Thymus (tissue), 11 donors: ENCODE measurements around the gene MEGF11. TPM values are rescaled to one million over a fixed set of nuclear protein-coding genes. Genes with fewer than 3 reads are reported as not detected.

Experiments
- DNase-seq, 9 donors: peaks; one replicate each; pipeline ENCODE4 v3.0.0-alpha.2; 2013; ENCODE audit warnings: low spot score in 9 of 9, low read depth in 6 of 9, missing footprints in 1 of 9
- H3K27ac ChIP-seq, 2 donors: one replicate each; pipeline ENCODE4 v1.5.1; 2013; ENCODE audit warnings: control low read depth in 1 of 2, low read depth in 1 of 2, low read length in 1 of 2, mild to moderate bottlenecking in 1 of 2, moderate library complexity in 1 of 2
- H3K27me3 ChIP-seq, 2 donors: one replicate each; pipeline ENCODE4 v1.5.1; 2013; ENCODE audit warnings: low read length in 1 of 2; ENCODE audit not compliant: control insufficient read depth in 2 of 2, insufficient read depth in 1 of 2
- H3K36me3 ChIP-seq, 2 donors: one replicate each; pipeline ENCODE4 v1.5.1; 2013; ENCODE audit warnings: low read length in 1 of 2, mild to moderate bottlenecking in 1 of 2, moderate library complexity in 1 of 2; ENCODE audit not compliant: control insufficient read depth in 2 of 2, insufficient read depth in 2 of 2
- H3K4me1 ChIP-seq, 2 donors: one replicate each; pipeline ENCODE4 v1.5.1; 2013; ENCODE audit warnings: low read length in 2 of 2; ENCODE audit not compliant: control insufficient read depth in 2 of 2, insufficient read depth in 2 of 2
- H3K4me3 ChIP-seq, 2 donors: one replicate each; pipeline ENCODE4 v1.5.1; 2013; ENCODE audit warnings: low read length in 2 of 2, control low read depth in 1 of 2, mild to moderate bottlenecking in 1 of 2
- H3K9me3 ChIP-seq, 2 donors: one replicate each; pipeline ENCODE4 v1.5.1; 2013; ENCODE audit warnings: low read length in 1 of 2, mild to moderate bottlenecking in 1 of 2; ENCODE audit not compliant: control insufficient read depth in 2 of 2, insufficient read depth in 1 of 2
- WGBS: extraction: QIAGEN DNeasy Blood & Tissue Kit; methylation state at CpG from one replicate; pipeline ENCODE4 v1.1.7; 2013; 5-methylcytosine and 5-hydroxymethylcytosine counted together
- polyA plus RNA-seq: library from polyadenylated mRNA; stranded (reverse); fragments of 200-250 nt; gene quantifications from one replicate; pipeline ENCODE4 v1.2.3, GENCODE V29; 2013
- total RNA-seq: library from RNA; stranded (reverse); fragments of 120-200 nt; gene quantifications from one replicate; pipeline ENCODE4 v1.2.4, GENCODE V29; 2013
- donor health status: healthy.

MEGF11 gene
- total and polyA plus RNA-seq, 2 donors = 0.28 to 0.66 TPM

DNA sequence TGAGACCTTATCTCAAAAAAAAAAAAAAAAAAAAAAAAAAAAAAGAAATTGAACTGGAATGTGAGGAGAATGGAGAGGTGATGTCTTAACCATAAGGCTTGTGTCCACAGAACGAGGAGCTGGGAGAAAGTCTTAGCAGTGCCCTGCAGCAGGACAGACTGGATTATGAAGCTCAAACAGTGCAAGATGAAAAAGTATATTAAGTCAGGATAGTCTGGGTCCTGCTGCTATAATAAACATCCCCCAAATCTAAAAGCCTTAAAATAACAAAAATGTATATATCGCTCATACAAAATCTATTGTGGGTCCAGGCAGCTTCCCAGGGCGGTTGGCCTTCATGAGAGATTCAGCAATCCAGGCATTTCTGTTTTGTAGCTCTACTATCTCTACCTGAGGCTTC, 208.7 kb downstream of the MEGF11 start:
- H3K27me3 ChIP-seq = peaks cover 0 to 20% of the 10 kb centered on the region in 2 donors
- 95% methylated on average over 3 of the region's 3 CpGs for WGBS
- no peaks in the 10 kb centered on the region for H3K9me3 ChIP-seq
- no peaks in the 10 kb centered on the region for H3K4me1 ChIP-seq
- H3K27ac ChIP-seq = no peak overlapping the region
- no peak overlapping the region for H3K4me3 ChIP-seq
- no peaks in the 10 kb centered on the region for H3K36me3 ChIP-seq
- no peak for DNase-seq

- H3K4me1 ChIP-seq = no peaks in the 10 kb centered on the region
- no peaks in the 10 kb centered on the region for H3K36me3 ChIP-seq
- no peaks in the 10 kb centered on the region for H3K9me3 ChIP-seq
- no peak overlapping the region for H3K27ac ChIP-seq
- H3K4me3 ChIP-seq = no peak overlapping the region
- 71% methylated on average over 8 of the region's 8 CpGs for WGBS
- DNase-seq = no peak
- H3K27me3 ChIP-seq = peaks cover 0 to 32% of the 10 kb centered on the region in 2 donors
Observed at GRCh38 chr15:66043264-66043663, 210.3 kb downstream of the MEGF11 start.

DNA sequence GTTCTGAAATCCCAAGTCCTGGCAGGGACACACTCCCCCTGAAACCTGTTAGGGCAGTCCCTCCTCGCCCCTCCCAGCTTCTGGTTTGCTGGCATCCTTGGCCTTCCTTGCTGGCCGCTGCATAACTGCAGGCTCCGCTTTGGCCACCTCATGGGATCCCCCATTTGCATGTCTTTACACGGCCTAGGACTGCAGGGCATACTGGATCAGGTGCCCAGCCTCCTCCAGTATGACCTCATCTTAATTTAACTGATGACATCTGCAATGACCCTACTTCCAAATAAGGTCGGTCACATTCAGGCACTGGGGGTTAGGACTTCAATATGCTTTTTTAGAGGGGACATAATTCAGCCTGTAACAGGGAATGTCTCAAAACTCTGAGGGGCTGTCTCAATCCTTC, 210.9 kb downstream of the MEGF11 start:
- Histone ChIP-seq H3K36me3 (no peaks in the 10 kb centered on the region), H3K4me3 (no peak overlapping the region), H3K27ac (no peak overlapping the region), H3K27me3 (peaks cover 2 to 31% of the 10 kb centered on the region in 2 donors), H3K9me3 (no peaks in the 10 kb centered on the region), H3K4me1 (no peaks in the 10 kb centered on the region)
- DNase-seq = no peak
- 79% methylated on average over 5 of the region's 5 CpGs for WGBS

DNA sequence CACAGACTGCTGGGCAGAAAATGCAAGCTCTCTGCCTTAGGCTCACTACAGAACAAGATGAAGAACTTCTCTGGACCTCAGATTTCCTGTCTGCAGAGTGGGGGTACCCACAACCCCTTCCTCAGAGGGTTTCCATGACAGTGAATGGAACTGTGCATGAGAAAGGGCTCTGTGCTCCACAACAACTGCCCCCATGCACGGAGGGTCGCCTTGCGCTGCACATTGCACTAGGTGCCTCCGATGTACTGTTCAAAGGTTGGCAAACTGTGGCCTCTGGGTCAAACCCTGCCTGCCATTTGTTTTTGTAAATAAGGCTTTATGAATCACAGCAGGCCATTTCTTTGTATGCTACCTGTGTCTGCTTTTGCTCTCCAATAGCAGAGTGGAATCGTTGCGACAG, 212.3 kb downstream of the MEGF11 start:
- peaks cover 3 to 33% of the 10 kb centered on the region in 2 donors for H3K27me3 ChIP-seq
- no peak overlapping the region for H3K27ac ChIP-seq
- H3K9me3 ChIP-seq = no peaks in the 10 kb centered on the region
- WGBS = 83% methylated on average over 6 of the region's 6 CpGs
- H3K4me1 ChIP-seq = no peaks in the 10 kb centered on the region
- no peaks in the 10 kb centered on the region for H3K36me3 ChIP-seq
- no peak for DNase-seq
- H3K4me3 ChIP-seq = no peak overlapping the region

- Histone ChIP-seq H3K4me1 (no peaks in the 10 kb centered on the region), H3K4me3 (no peak overlapping the region), H3K9me3 (no peaks in the 10 kb centered on the region), H3K27me3 (peaks cover 3 to 38% of the 10 kb centered on the region in 2 donors), H3K36me3 (no peaks in the 10 kb centered on the region), H3K27ac (no peak overlapping the region)
- 91% methylated on average over 10 of the region's 10 CpGs for WGBS
- no peak for DNase-seq
Observed at GRCh38 chr15:66040211-66040892, 213.2 kb downstream of the MEGF11 start.

DNA sequence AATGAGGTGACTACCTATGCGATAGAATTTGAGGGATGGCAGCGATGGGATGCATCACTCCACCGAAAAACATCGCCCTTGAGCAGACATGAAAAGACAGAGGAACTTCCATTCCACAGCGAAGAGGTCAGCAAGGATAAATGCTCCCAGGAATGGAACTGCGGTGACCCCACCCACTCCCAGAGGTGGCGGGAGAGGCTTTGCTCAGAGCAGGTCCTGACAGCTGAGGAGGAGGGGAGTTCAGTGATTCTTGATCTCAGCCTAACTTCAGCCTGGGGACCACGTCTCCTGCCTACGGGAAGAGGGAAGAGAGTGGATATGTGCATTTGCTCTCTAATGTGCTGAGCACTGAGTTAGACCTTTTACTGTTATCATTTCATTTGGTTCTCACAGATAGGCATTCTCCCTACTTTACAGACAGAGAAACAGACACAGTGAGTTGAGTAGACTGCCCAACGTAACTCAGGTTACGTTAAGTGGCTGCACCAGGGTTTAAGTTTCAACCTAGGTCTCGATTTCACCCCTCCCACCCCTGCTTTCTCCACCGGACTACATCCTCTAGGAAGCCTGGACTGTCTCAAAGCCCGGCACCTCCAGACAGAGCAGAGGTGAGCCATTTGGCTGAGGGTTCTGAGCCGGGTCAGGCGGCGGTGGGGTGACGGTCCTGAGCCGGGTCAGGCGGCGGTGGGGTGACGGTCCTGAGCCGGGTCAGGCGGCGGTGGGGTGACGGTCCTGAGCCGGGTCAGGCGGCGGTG, 214.3 kb downstream of the MEGF11 start:
- WGBS = 61% methylated on average over 22 of the region's 29 CpGs
- Histone ChIP-seq H3K4me1 (no peaks in the 10 kb centered on the region), H3K4me3 (no peak overlapping the region), H3K9me3 (no peaks in the 10 kb centered on the region), H3K27ac (no peak overlapping the region), H3K27me3 (peaks cover 3 to 38% of the 10 kb centered on the region in 2 donors), H3K36me3 (no peaks in the 10 kb centered on the region)
- DNase-seq = no peak

GRCh38 chr15:66038387-66039116, 215.0 kb downstream of the MEGF11 start:
- H3K4me1 ChIP-seq = no peaks in the 10 kb centered on the region
- 77% methylated on average over 8 of the region's 8 CpGs for WGBS
- H3K27ac ChIP-seq = no peak overlapping the region
- no peak for DNase-seq
- peaks cover 3 to 38% of the 10 kb centered on the region in 2 donors for H3K27me3 ChIP-seq
- H3K36me3 ChIP-seq = no peaks in the 10 kb centered on the region
- H3K9me3 ChIP-seq = no peaks in the 10 kb centered on the region
- no peak overlapping the region for H3K4me3 ChIP-seq

GRCh38 chr15:66036859-66037258, 216.7 kb downstream of the MEGF11 start:
- H3K9me3 ChIP-seq = peaks cover 0 to 5% of the 10 kb centered on the region in 2 donors
- H3K27me3 ChIP-seq = peaks cover 3 to 31% of the 10 kb centered on the region in 2 donors
- DNase-seq = no peak
- no peak overlapping the region for H3K4me3 ChIP-seq
- no peak overlapping the region for H3K27ac ChIP-seq
- WGBS = 68% methylated on average over 5 of the region's 5 CpGs
- H3K4me1 ChIP-seq = no peaks in the 10 kb centered on the region
- no peaks in the 10 kb centered on the region for H3K36me3 ChIP-seq

GRCh38 chr15:66035901-66036300, 217.6 kb downstream of the MEGF11 start:
- no peak for DNase-seq
- 81% methylated on average over 5 of the region's 5 CpGs for WGBS
- Histone ChIP-seq H3K27ac (no peak overlapping the region), H3K4me3 (no peak overlapping the region), H3K9me3 (peaks cover 0 to 5% of the 10 kb centered on the region in 2 donors), H3K36me3 (no peaks in the 10 kb centered on the region), H3K27me3 (peaks cover 3 to 29% of the 10 kb centered on the region in 2 donors), H3K4me1 (no peaks in the 10 kb centered on the region)
